Measurements from ENCODE around the gene SLC1A3. TPM values are rescaled to one million over a fixed set of nuclear protein-coding genes. Genes with fewer than 3 reads are reported as not detected.

SLC1A3 gene
- total RNA-seq, 4 donors from 2014 or later: 95.6 to 479 (median 173) TPM

- TF ChIP-seq CTCF (IDR thresholded peaks at IDR 0.05; ENCODE audit: low read depth): no peak
Measured at GRCh38 chr5:36575361-36575781, 31.0 kb upstream of the SLC1A3 start.

- no peak for TF ChIP-seq CTCF (IDR thresholded peaks at IDR 0.05; ENCODE audit: low read depth)
Measured at GRCh38 chr5:36576721-36577120, 29.7 kb upstream of the SLC1A3 start.

GRCh38 chr5:36581070-36581469 lies 25.3 kb upstream of the SLC1A3 start:
- TF ChIP-seq CTCF (IDR thresholded peaks at IDR 0.05; ENCODE audit: low read depth): no peak

- TF ChIP-seq CTCF (IDR thresholded peaks at IDR 0.05; ENCODE audit: low read depth): no peak
Measured at GRCh38 chr5:36584009-36584875, 22.2 kb upstream of the SLC1A3 start.

GRCh38 chr5:36585701-36586100 lies 20.7 kb upstream of the SLC1A3 start:
- TF ChIP-seq CTCF (IDR thresholded peaks at IDR 0.05; ENCODE audit: low read depth): no peak

GRCh38 chr5:36587354-36587753 lies 19.1 kb upstream of the SLC1A3 start:
- no peak for TF ChIP-seq CTCF (IDR thresholded peaks at IDR 0.05; ENCODE audit: low read depth)

GRCh38 chr5:36590513-36591286 lies 15.7 kb upstream of the SLC1A3 start:
- TF ChIP-seq CTCF (IDR thresholded peaks at IDR 0.05; ENCODE audit: low read depth): no peak
